B cell (primary cell): ENCODE measurements around the gene SPPL2C.

ENCODE experiments used
- EZH2 ChIP-seq: IDR thresholded peaks from 2 replicates; pipeline ENCODE4 v1.6.1; 2012; ENCODE audit warnings: borderline replicate concordance, low read depth, mild to moderate bottlenecking, moderate library complexity, low read length; ENCODE audit not compliant: insufficient read depth, poor library complexity, severe bottlenecking
- TF ChIP-seq, protein P1 (sequence below): fragments of 200-600 bp; IDR thresholded peaks from one replicate; pipeline ENCODE4 v1.8.0; 2022; ENCODE audit warnings: antibody characterized with exemption, mild to moderate bottlenecking

DNA sequence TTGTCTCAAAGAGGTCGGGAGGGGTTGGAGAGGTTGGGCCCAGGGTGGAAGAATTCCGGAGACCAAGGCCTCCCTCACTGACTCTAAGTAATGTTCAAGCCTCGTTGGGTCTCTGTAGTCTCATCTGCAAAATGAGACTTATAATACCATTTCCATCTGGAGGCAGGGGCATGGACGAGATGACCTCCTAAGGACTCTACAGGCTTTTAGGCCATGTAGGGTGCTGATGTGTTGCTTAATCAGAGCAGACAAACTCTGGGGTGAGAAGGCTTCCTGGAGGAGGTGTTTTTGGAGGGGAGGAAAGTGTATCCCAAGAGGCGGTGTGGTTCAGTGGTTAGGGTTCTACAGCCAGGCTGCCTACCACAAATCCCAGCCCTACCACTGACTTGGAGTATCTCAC is 3.1 kb downstream of the SPPL2C start:
- no peak for TF ChIP-seq EZH2
- TF ChIP-seq, protein P1, sequence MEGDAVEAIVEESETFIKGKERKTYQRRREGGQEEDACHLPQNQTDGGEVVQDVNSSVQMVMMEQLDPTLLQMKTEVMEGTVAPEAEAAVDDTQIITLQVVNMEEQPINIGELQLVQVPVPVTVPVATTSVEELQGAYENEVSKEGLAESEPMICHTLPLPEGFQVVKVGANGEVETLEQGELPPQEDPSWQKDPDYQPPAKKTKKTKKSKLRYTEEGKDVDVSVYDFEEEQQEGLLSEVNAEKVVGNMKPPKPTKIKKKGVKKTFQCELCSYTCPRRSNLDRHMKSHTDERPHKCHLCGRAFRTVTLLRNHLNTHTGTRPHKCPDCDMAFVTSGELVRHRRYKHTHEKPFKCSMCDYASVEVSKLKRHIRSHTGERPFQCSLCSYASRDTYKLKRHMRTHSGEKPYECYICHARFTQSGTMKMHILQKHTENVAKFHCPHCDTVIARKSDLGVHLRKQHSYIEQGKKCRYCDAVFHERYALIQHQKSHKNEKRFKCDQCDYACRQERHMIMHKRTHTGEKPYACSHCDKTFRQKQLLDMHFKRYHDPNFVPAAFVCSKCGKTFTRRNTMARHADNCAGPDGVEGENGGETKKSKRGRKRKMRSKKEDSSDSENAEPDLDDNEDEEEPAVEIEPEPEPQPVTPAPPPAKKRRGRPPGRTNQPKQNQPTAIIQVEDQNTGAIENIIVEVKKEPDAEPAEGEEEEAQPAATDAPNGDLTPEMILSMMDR: no peak
